KMS-11 (cell line): ENCODE data around the gene MED13L.
"Not testable (repeated sequence)": the region's sequence is repeated elsewhere in the genome, so short reads cannot be mapped to it uniquely, and the experiment has no call there.

Source experiments
- H2AFZ ChIP-seq: fragments of 200-600 bp; sonication (generic); 2 replicates; pipeline ENCODE4 v1.6.1; 2016; ENCODE audit warnings: antibody characterized with exemption, mixed run types, low read depth
- H3K27ac ChIP-seq: fragments of 200-600 bp; sonication (generic); 2 replicates; pipeline ENCODE4 v1.6.1; 2016; ENCODE audit warnings: mild to moderate bottlenecking, mixed run types
- H3K27me3 ChIP-seq: fragments of 200-600 bp; sonication (generic); 2 replicates; pipeline ENCODE4 v1.6.1; 2017; ENCODE audit warnings: mild to moderate bottlenecking, low read depth, mixed run types, moderate library complexity; ENCODE audit not compliant: insufficient read depth
- H3K36me3 ChIP-seq: fragments of 200-600 bp; sonication (generic); 2 replicates; pipeline ENCODE4 v1.6.1; 2017; ENCODE audit warnings: mild to moderate bottlenecking, mixed run types; ENCODE audit not compliant: insufficient read depth
- H3K4me1 ChIP-seq: fragments of 200-600 bp; sonication (generic); 2 replicates; pipeline ENCODE4 v1.6.1; 2016; ENCODE audit warnings: mild to moderate bottlenecking, low read depth, mixed run types; ENCODE audit not compliant: poor library complexity, severe bottlenecking
- H3K4me2 ChIP-seq: fragments of 200-600 bp; sonication (generic); 2 replicates; pipeline ENCODE4 v1.7.0; 2016; ENCODE audit warnings: mild to moderate bottlenecking, mixed run types
- H3K4me3 ChIP-seq: fragments of 200-600 bp; sonication (generic); IDR thresholded peaks from 2 replicates; pipeline ENCODE4 v1.6.1; 2017; ENCODE audit warnings: low read depth, low read length, mixed read lengths; ENCODE audit not compliant: insufficient read depth
- H3K79me2 ChIP-seq: fragments of 200-600 bp; sonication (generic); 2 replicates; pipeline ENCODE4 v1.6.1; 2016; ENCODE audit warnings: low read depth, mixed run types; ENCODE audit not compliant: insufficient read depth
- H3K9ac ChIP-seq: fragments of 200-600 bp; sonication (generic); 2 replicates; pipeline ENCODE4 v1.6.1; 2016; ENCODE audit warnings: mild to moderate bottlenecking, mixed run types
- H4K20me1 ChIP-seq: fragments of 200-600 bp; sonication (generic); 2 replicates; pipeline ENCODE4 v1.6.1; 2016; ENCODE audit warnings: mild to moderate bottlenecking, mixed run types; ENCODE audit not compliant: insufficient read depth
- TF ChIP-seq, protein P1 (sequence below): fragments of 200-600 bp; sonication (generic); conservative IDR thresholded peaks from 2 replicates; pipeline ENCODE4 v1.6.1; 2017; ENCODE audit warnings: low read depth, mild to moderate bottlenecking, antibody characterized with exemption, low read length, moderate library complexity, mixed read lengths

The MED13L gene

GRCh38 chr12:116244474-116245090 lies 32.9 kb downstream of the MED13L start:
- no peak overlapping the region for H3K27ac ChIP-seq
- H3K36me3 ChIP-seq: no peaks in the 10 kb centered on the region
- peaks cover 16% of the 10 kb centered on the region for H4K20me1 ChIP-seq
- H3K9ac ChIP-seq: no peak overlapping the region
- H3K4me3 ChIP-seq: no peak overlapping the region
- peaks cover 32% of the 10 kb centered on the region for H3K4me1 ChIP-seq
- H3K27me3 ChIP-seq: no peaks in the 10 kb centered on the region
- no peak overlapping the region for H2AFZ ChIP-seq
- TF ChIP-seq, protein P1, sequence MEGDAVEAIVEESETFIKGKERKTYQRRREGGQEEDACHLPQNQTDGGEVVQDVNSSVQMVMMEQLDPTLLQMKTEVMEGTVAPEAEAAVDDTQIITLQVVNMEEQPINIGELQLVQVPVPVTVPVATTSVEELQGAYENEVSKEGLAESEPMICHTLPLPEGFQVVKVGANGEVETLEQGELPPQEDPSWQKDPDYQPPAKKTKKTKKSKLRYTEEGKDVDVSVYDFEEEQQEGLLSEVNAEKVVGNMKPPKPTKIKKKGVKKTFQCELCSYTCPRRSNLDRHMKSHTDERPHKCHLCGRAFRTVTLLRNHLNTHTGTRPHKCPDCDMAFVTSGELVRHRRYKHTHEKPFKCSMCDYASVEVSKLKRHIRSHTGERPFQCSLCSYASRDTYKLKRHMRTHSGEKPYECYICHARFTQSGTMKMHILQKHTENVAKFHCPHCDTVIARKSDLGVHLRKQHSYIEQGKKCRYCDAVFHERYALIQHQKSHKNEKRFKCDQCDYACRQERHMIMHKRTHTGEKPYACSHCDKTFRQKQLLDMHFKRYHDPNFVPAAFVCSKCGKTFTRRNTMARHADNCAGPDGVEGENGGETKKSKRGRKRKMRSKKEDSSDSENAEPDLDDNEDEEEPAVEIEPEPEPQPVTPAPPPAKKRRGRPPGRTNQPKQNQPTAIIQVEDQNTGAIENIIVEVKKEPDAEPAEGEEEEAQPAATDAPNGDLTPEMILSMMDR: no peak
- H3K79me2 ChIP-seq: peaks cover 96% of the 10 kb centered on the region
- no peak overlapping the region for H3K4me2 ChIP-seq

- H3K27me3 ChIP-seq: no peaks in the 10 kb centered on the region
- H4K20me1 ChIP-seq: peaks cover 16% of the 10 kb centered on the region
- no peak overlapping the region for H3K9ac ChIP-seq
- peaks cover 95% of the 10 kb centered on the region for H3K79me2 ChIP-seq
- peaks cover 26% of the 10 kb centered on the region for H3K4me1 ChIP-seq
- no peak overlapping the region for H3K27ac ChIP-seq
- H3K4me3 ChIP-seq: no peak overlapping the region
- no peak overlapping the region for H3K4me2 ChIP-seq
- no peaks in the 10 kb centered on the region for H3K36me3 ChIP-seq
- TF ChIP-seq, protein P1: no peak
- no peak overlapping the region for H2AFZ ChIP-seq
These were observed 33.5 kb downstream of the MED13L start for GRCh38 chr12:116244001-116244400.

GRCh38 chr12:116242740-116243139 lies 34.8 kb downstream of the MED13L start:
- H2AFZ ChIP-seq: no peak overlapping the region
- no peak overlapping the region for H3K4me2 ChIP-seq
- H3K27me3 ChIP-seq: no peaks in the 10 kb centered on the region
- peaks cover 14% of the 10 kb centered on the region for H3K4me1 ChIP-seq
- H3K79me2 ChIP-seq: peaks cover 95% of the 10 kb centered on the region
- TF ChIP-seq, protein P1: no peak
- no peak overlapping the region for H3K4me3 ChIP-seq
- peaks cover 8% of the 10 kb centered on the region for H4K20me1 ChIP-seq
- H3K36me3 ChIP-seq: no peaks in the 10 kb centered on the region
- no peak overlapping the region for H3K9ac ChIP-seq
- no peak overlapping the region for H3K27ac ChIP-seq

DNA sequence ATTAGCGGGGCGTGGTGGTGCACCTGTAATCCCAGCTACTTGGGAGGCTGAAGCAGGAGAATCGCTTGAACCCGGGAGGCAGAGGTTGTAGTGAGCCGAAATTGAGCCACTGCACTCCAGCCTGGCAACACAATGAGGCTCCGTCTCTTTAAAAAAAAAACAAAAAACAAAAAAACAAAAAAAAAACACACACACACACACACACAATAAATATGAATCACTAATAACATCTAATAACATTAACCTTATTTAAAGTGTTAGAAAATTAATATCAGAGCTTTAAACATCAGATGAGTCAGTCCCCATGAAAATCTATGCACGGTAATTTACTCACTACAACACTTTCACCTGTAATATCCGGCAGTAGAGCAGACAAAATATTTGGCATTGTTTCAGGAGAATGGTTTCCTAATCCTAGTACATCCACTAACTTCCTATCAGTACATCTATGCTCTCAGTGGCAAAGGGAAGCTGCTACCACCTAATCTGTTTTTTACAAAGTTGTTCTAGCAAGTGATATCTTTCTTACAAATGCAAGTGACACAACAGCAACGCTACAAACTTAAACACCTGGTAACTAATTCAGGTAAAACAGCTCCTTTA lies 36.2 kb downstream of the MED13L start:
- Histone ChIP-seq H3K27me3 (no peaks in the 10 kb centered on the region), H3K9ac (no peak overlapping the region), H3K4me3 (no peak overlapping the region), H3K4me1 (peaks cover 13% of the 10 kb centered on the region), H2AFZ (no peak overlapping the region), H4K20me1 (peaks cover 7% of the 10 kb centered on the region; the same call in 1 of the 2 replicates), H3K27ac (no peak overlapping the region), H3K36me3 (no peaks in the 10 kb centered on the region), H3K79me2 (peaks cover 98% of the 10 kb centered on the region), H3K4me2 (no peak overlapping the region)
- TF ChIP-seq, protein P1: no peak

DNA sequence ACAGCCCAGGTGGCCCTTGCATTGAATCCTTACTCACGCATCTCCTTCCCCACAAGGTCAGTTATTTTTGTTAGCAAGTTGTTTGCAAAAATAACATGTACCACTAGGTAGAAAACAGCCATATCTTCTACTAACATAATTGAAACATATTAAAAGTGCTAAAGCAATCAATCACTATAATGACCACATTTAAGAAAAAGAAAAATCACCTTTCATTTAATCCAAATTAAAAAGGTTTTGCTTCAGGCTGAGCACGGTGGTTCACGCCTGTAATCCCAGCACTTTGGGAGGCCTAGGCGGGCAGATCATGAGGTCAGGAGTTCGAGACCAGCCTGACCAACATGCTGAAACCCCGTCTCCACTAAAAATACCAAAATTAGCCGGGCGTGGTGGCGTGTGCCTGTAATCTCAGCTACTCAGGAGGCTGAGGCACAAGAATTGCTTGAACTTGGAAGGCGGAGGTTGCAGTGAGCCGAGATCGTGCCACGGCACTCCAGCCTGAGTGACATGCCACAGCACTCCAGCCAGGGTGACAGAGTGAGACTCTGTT lies 38.8 kb downstream of the MED13L start:
- H3K4me2 ChIP-seq, H2AFZ ChIP-seq, H3K27ac ChIP-seq, H4K20me1 ChIP-seq, H3K36me3 ChIP-seq, H3K9ac ChIP-seq, H3K4me3 ChIP-seq, H3K27me3 ChIP-seq: not testable (repeated sequence)
- H3K4me1 ChIP-seq: peaks cover 15% of the 10 kb centered on the region
- peaks cover 88% of the 10 kb centered on the region for H3K79me2 ChIP-seq
